Coronary artery (tissue), 2 donors: ENCODE results near the gene HES1.

ENCODE experiments used
- DNase-seq: peaks from one replicate; pipeline ENCODE4 v3.0.0-alpha.2; 2017; ENCODE audit warnings: low spot score
- H3K27ac ChIP-seq, 2 donors: fragments of 200-600 bp; sonication (generic); one replicate each; pipeline ENCODE4 v1.5.1; 2016 to 2019
- H3K4me3 ChIP-seq: fragments of 200-600 bp; sonication (generic); 2 replicates; pipeline ENCODE4 v1.5.1; 2016; ENCODE audit warnings: mild to moderate bottlenecking, moderate library complexity
- CTCF ChIP-seq: fragments of 200-600 bp; sonication (generic); IDR thresholded peaks from one replicate; pipeline ENCODE4 v1.5.1; 2019; ENCODE audit warnings: antibody characterized with exemption

HES1 gene

GRCh38 chr3:194164861-194165260 is 28.9 kb downstream of the HES1 start:
- TF ChIP-seq CTCF = no peak
- Histone ChIP-seq H3K27ac (no peak overlapping the region), H3K4me3 (no peak overlapping the region)
- no peak for DNase-seq

- no peak for TF ChIP-seq CTCF
- Histone ChIP-seq H3K4me3 (no peak overlapping the region), H3K27ac (no peak overlapping the region)
- DNase-seq = no peak
Measured at GRCh38 chr3:194165271-194166018, 29.5 kb downstream of the HES1 start.

- Histone ChIP-seq H3K27ac (no peak overlapping the region), H3K4me3 (no peak overlapping the region)
- TF ChIP-seq CTCF = no peak
- DNase-seq = no peak
Measured at GRCh38 chr3:194166682-194167479, 30.9 kb downstream of the HES1 start.

- Histone ChIP-seq H3K27ac (no peak overlapping the region), H3K4me3 (no peak overlapping the region)
- TF ChIP-seq CTCF = no peak
- no peak for DNase-seq
Measured at GRCh38 chr3:194167480-194168282, 31.7 kb downstream of the HES1 start.

- H3K4me3 ChIP-seq = no peak overlapping the region
- H3K27ac ChIP-seq = no peak overlapping the region
- TF ChIP-seq CTCF = no peak
- DNase-seq = no peak
Measured at GRCh38 chr3:194168994-194169393, 33.0 kb downstream of the HES1 start.

GRCh38 chr3:194169595-194169994 is 33.6 kb downstream of the HES1 start:
- TF ChIP-seq CTCF = no peak
- Histone ChIP-seq H3K27ac (no peak overlapping the region), H3K4me3 (no peak overlapping the region)
- no peak for DNase-seq
